ENCODE data around the gene OR2T34.
A peak's percentile ranks its signal among the peaks of the same experiment; 100 is the strongest.

OR2T34 gene

GRCh38 chr1:248592655-248593054 is 18.1 kb upstream of the OR2T34 start:
- CTCF ChIA-PET, result no interaction called here
- POLR2A ChIA-PET, result no interaction called here

GRCh38 chr1:248590055-248590454 is 15.5 kb upstream of the OR2T34 start:
- TF ChIP-seq ZNF341 (tag by site-specific recombination; IDR thresholded peaks at IDR 0.05; ENCODE audit: low read depth) (no peak), ZEB2 (tag by site-specific recombination; IDR thresholded peaks at IDR 0.05) (no peak), ZSCAN4 (tag by site-specific recombination; IDR thresholded peaks at IDR 0.05) (no peak), ZNF214 (tag by site-specific recombination; IDR thresholded peaks at IDR 0.05; ENCODE audit: borderline replicate concordance) (no peak), ZBTB20 (tag by site-specific recombination; IDR thresholded peaks at IDR 0.05) (no peak), ZNF529 (tag by site-specific recombination; IDR thresholded peaks at IDR 0.05; ENCODE audit: insufficient replicate concordance) (no peak), ZNF555 (tag by site-specific recombination; conservative IDR thresholded peaks at IDR 0.05) (no peak), SCRT2 (tag by site-specific recombination; IDR thresholded peaks at IDR 0.05) (no peak), ZNF792 (tag by site-specific recombination; IDR thresholded peaks at IDR 0.05) (no peak), ZNF23 (tag by site-specific recombination; IDR thresholded peaks at IDR 0.05; ENCODE audit: borderline replicate concordance) (no peak), ZNF558 (tag by site-specific recombination; IDR thresholded peaks at IDR 0.05) (no peak), ZFP69B (tag by site-specific recombination; IDR thresholded peaks at IDR 0.05) (no peak), ZSCAN23 (tag by site-specific recombination; IDR thresholded peaks at IDR 0.05) (no peak), ZNF521 (tag by site-specific recombination; IDR thresholded peaks at IDR 0.05) (no peak)
- TF ChIP-seq, protein P1, sequence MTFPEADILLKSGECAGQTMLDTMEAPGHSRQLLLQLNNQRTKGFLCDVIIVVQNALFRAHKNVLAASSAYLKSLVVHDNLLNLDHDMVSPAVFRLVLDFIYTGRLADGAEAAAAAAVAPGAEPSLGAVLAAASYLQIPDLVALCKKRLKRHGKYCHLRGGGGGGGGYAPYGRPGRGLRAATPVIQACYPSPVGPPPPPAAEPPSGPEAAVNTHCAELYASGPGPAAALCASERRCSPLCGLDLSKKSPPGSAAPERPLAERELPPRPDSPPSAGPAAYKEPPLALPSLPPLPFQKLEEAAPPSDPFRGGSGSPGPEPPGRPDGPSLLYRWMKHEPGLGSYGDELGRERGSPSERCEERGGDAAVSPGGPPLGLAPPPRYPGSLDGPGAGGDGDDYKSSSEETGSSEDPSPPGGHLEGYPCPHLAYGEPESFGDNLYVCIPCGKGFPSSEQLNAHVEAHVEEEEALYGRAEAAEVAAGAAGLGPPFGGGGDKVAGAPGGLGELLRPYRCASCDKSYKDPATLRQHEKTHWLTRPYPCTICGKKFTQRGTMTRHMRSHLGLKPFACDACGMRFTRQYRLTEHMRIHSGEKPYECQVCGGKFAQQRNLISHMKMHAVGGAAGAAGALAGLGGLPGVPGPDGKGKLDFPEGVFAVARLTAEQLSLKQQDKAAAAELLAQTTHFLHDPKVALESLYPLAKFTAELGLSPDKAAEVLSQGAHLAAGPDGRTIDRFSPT (tag by site-specific recombination; IDR thresholded peaks at IDR 0.05), result no peak
- H3K36me3 ChIP-seq (ENCODE audit: control insufficient read depth in 2 of 2, insufficient read depth in 1 of 2, low read length in 2 of 2), result no peaks in the 10 kb centered on the region
- POLR2A ChIA-PET, result no interaction called here
- CTCF ChIA-PET, result no interaction called here
- no peak overlapping the region for H3K27ac ChIP-seq (ENCODE audit: extremely low read depth, low read depth, low read length)
- no peaks in the 10 kb centered on the region for H3K9me3 ChIP-seq (ENCODE audit: control insufficient read depth, insufficient read depth, low read depth, low read length)
- no peaks in the 10 kb centered on the region for H3K4me1 ChIP-seq (ENCODE audit: control insufficient read depth, insufficient read depth, low read length)
- no peak overlapping the region for H3K4me3 ChIP-seq (ENCODE audit: low read depth, low read length)

More at GRCh38 chr1:248592655-248593054, 18.1 kb upstream of the OR2T34 start:
- Histone ChIP-seq H3K4me1 (ENCODE audit: control insufficient read depth, insufficient read depth, low read length) (no peaks in the 10 kb centered on the region), H3K36me3 (ENCODE audit: control insufficient read depth in 2 of 2, insufficient read depth in 1 of 2, low read length in 2 of 2) (no peaks in the 10 kb centered on the region), H3K9me3 (ENCODE audit: control insufficient read depth, insufficient read depth, low read depth, low read length) (no peaks in the 10 kb centered on the region), H3K27ac (ENCODE audit: extremely low read depth, low read depth, low read length) (no peak overlapping the region), H3K4me3 (ENCODE audit: low read depth, low read length) (no peak overlapping the region)
- no peak for TF ChIP-seq ZNF114 (tag by site-specific recombination; IDR thresholded peaks at IDR 0.05)
- TF ChIP-seq, protein P2, sequence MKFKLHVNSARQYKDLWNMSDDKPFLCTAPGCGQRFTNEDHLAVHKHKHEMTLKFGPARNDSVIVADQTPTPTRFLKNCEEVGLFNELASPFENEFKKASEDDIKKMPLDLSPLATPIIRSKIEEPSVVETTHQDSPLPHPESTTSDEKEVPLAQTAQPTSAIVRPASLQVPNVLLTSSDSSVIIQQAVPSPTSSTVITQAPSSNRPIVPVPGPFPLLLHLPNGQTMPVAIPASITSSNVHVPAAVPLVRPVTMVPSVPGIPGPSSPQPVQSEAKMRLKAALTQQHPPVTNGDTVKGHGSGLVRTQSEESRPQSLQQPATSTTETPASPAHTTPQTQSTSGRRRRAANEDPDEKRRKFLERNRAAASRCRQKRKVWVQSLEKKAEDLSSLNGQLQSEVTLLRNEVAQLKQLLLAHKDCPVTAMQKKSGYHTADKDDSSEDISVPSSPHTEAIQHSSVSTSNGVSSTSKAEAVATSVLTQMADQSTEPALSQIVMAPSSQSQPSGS (tag by site-specific recombination; IDR thresholded peaks at IDR 0.05; ENCODE audit: low read depth), result 0 out of 2 replicates have a peak, but pooled peaks have one; percentile 6

- ChIA-PET POLR2A (no interaction called here), CTCF (no interaction called here)
- H3K4me1 ChIP-seq (ENCODE audit: control insufficient read depth, insufficient read depth, low read length), result no peaks in the 10 kb centered on the region
- no peak overlapping the region for H3K4me3 ChIP-seq (ENCODE audit: low read depth, low read length)
- no peak for TF ChIP-seq SALL2 (tag by site-specific recombination; IDR thresholded peaks at IDR 0.05; ENCODE audit: borderline replicate concordance)
- no peak for TF ChIP-seq IKZF3 (tag by site-specific recombination; IDR thresholded peaks at IDR 0.05)
- H3K9me3 ChIP-seq (ENCODE audit: control insufficient read depth, insufficient read depth, low read depth, low read length), result no peaks in the 10 kb centered on the region
- no peak overlapping the region for H3K27ac ChIP-seq (ENCODE audit: extremely low read depth, low read depth, low read length)
- no peaks in the 10 kb centered on the region for H3K36me3 ChIP-seq (ENCODE audit: control insufficient read depth in 2 of 2, insufficient read depth in 1 of 2, low read length in 2 of 2)
Measured at GRCh38 chr1:248589334-248589733, 14.8 kb upstream of the OR2T34 start.

Data from HEK293 (cell line).